HuH-7.5 (cell line): ENCODE data around the gene MAP2K5.

Source experiments
- DNase-seq: peaks from one replicate; pipeline ENCODE4 v3.0.0; 2011; ENCODE audit warnings: low spot score

MAP2K5 gene

DNA sequence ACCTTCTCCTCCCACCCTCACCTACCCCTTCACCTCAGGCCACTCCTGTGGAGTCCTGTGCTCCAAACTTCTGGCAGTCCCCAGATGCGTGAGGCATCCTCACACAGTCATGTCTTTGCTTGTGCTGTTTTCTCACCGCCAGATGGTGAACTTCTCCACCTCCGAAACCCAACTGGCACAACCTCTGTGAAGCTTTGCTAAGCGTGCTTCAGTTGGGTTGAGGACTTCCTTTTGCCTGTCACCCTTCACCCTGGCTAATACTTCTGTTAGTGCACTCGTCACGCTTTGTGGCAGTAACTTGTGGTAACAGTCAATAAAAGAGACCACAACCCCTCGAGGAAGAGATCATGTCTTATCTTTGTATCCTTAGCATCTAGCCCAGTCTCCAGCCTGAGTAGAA lies 240.8 kb downstream of the MAP2K5 start:
- DNase-seq = no peak

- DNase-seq = no peak
Observed at GRCh38 chr15:67784090-67784781, 241.7 kb downstream of the MAP2K5 start.

DNA sequence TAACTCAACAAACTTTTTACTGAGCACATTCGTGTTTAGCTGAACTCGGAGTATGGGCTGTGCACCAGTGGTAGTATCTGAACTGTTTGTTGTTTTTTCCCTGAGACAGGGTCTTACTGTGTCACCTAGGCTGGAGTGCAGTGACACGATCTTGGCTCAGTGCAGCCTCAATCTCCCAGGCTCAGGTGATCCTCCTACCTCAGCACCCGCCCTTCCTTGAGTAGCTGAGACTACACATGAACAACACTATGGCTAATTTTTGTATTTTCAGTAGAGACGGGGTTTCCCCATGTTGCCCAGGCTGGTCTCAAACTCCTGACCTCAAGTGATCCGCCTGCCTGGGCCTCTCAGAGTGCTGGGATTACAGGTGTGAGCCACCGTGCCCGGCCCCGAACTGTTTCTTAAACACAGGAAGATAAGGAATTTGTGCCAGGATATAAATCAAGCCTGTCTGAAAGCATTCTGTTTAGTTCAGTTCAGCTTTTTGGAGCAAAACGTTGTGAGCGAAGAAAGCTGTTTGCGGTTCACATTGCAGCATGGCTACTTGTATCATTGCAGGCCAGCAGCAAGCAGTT lies 242.4 kb downstream of the MAP2K5 start:
- DNase-seq = no peak

DNA sequence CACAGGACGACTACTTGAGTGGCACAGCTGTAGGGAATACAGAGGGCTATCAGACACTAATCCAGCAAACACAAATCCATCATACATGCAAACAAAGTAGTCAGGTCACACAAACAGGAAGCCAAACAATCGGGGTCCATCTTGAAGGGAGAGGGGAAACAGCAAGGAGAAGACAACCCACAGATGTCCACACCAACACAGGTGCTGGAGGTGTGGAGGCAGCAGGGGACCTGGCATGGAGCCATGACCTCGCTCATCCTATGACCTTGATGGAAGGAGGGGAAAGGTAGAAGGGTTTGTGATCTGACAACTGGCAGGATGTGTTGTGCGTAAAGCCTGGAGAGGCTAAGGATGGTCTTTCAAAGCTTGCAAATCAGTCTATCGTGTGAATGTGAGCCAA lies 242.9 kb downstream of the MAP2K5 start:
- DNase-seq = no peak

DNA sequence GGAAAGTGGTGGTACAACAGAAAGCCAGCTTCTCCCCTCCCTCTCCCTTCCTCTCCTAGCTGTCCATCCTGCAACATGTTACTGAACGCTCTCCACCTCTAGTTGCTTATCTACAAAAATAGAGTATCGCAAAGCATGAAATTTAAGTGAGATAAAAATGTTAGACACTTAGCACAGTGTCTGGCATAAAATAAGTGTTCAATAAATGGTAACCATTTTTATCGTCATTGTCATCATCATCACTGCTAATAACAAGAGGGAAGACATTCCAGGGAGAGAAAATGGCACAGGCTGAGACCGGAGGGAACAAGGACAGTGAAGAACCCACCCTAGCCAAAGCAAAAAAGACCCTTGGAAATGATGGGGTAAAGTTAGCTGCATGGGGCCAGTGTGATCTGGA lies 244.1 kb downstream of the MAP2K5 start:
- DNase-seq = no peak

GRCh38 chr15:67788986-67789385 lies 246.5 kb downstream of the MAP2K5 start:
- DNase-seq = no peak

DNA sequence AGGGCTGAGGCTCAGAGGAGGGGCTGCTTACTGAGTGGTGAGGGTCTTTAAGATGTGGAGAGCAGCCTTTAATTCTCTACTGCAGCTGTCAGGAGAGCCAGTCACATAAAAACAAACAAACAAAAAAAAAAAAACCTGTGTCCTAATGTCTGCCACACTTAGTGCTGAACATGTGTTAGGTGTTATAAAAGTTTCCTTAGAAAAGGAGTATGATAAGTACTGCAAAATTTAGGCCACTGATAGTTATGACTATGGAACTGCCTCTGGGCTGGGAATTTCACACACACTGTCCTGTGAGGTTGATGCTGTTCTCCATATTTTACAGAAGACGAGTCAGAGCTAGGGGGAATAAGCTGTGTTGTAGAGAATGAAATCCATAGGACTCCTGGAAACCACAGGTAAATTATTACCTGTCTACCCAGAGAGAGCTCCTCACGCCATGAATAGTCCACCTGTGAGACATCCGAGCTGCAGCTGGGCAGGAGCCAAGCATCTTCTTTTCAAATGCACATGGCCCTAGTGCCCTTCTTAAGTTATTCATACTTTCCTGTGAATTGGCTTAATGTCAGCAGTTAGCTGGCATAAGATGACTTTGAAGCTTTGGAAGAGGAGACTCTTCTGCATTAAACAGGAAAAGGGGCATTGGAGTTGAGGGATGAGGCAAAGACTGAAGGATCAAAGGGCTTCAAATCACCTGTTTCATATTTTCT lies 248.3 kb downstream of the MAP2K5 start:
- no peak for DNase-seq

GRCh38 chr15:67792250-67792942 lies 249.9 kb downstream of the MAP2K5 start:
- DNase-seq = no peak

DNA sequence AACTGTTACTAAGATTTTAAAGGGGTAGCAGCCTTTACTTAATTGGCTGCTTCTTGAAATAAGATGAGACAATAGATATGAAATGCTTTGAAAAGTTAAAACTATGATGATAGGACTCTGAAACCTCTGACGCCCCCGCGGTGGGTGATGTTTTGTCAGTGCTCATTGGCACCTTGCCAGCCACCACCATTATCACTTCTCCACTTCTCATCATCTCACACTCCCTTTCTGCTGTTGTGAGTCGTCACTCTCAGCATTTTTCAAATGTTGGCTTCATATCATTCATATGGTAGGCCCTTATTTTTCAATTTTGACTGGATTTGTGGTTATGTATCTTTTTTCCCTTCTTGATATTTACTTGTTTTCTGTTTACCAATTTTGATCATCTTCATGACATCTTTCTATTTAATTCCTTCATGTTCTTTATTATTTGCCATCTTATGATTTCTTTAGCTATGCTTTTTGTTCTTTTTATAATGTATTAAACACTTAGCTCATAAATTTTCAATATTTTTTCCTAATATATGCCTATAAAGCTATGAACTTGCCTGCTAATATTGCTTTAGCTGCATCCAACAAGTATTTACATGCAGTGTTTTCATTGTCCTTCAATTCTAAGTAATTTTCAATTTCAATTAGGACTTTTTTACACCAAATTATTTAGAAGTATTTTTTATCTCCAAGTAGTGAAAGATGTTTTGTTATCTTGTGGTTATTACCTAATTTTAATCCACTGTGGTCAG lies 252.5 kb downstream of the MAP2K5 start:
- DNase-seq = no peak

DNA sequence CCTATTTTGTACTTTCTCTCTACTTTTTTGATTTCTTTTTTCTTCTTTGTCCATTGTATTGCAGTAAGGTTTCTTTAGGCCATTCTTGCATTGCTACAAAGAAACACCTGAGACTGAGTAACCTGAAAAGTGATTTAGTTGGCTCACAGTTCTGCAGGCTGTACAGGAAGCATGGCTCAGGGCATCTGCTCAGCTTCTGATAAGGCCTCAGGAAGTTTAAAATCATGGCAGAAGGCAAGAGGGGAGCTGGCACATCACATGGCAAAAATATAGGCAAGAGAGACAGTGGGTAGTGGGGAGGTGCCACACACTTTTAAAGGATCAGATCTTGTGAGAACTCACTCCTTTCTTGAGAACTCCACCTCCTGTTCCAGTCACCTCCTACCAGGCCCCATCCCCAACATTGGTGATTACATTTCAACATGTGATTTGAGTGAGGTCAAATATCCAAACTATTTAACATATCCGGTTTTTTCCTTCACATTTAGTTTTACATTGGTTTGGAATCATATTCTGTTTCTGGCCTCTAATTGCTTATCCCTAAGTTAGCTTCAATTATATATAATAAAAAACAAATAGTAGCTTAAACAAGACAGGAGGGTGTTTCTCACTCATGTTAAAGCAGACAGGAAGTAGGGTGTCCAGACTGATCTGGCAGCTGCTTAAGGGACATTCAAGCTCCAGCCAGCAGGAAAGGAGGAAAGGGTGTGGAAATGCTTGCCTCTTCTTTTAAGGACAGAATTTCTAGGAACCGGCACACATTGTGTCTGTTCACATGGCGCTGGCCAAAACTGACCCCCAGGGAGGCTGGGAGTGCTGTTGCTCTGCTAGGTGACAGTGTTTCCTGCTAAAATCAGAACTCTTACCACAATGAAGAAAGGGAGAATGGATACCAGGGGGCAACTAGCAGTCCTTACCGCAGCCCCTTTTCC lies 254.0 kb downstream of the MAP2K5 start:
- no peak for DNase-seq

- no peak for DNase-seq
Observed at GRCh38 chr15:67799801-67800205, 257.3 kb downstream of the MAP2K5 start.

DNA sequence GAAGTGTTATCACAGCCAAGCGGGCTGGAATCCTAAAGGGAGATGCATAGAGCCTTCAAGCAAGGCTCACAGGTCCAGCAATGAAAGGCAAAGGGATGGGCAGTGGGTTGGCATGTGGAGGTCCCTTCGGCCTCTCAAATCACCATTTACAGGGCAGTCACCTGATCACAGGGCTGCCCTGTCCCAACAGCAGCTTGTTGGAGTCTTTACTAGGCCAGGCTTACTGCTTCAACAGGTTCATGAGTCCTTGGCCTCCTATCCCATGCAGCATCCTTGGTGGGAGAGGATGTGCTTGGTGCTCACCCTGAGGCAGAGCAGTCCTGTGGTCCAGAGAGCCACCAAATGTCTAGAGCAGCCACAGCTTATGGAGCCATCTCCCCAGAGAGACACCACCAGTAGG lies 258.6 kb downstream of the MAP2K5 start:
- DNase-seq = no peak

GRCh38 chr15:67801926-67802914 lies 259.7 kb downstream of the MAP2K5 start:
- no peak for DNase-seq

- no peak for DNase-seq
Observed at GRCh38 chr15:67803299-67803698, 260.8 kb downstream of the MAP2K5 start.

DNA sequence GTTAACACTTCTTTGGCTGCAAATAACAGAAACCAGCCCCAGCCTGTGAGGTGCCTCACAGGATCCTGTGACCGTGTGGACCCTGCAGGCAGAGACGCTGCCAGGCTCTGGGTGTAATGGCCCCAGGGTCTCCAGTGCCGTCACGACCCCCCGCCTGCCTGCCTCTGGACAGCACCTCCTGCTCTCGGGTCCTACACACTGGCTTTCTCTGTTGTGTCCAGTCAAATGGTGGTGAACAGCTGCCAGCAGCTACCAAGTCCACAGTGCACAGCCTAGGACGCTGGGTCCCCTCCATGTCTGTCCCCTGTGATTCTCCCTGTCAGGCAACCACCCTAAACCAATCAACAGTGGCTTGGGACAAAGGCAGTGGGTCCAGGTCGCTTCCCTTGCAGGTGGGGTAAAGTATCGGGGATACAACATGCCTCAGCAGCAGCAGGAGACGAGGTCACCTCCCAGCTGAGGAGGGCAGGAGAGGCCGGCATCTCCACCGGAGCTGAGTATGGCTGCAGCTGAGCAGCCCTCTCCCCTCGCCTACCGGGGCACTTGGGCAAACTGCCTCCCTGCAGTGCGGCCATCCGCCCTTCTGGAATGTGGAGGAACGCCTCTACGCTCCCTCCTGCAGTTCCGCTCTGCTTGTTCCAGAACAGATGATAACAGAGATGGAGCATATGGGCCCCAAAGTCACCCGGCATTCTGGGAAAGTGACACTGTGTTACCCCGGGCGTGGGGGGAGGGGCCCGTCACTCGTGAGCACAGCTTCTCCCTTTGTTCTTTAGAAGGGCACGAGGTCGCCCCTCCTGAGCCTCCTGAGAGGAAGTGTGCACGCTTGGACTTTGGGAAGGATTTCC lies 261.7 kb downstream of the MAP2K5 start:
- no peak for DNase-seq

DNA sequence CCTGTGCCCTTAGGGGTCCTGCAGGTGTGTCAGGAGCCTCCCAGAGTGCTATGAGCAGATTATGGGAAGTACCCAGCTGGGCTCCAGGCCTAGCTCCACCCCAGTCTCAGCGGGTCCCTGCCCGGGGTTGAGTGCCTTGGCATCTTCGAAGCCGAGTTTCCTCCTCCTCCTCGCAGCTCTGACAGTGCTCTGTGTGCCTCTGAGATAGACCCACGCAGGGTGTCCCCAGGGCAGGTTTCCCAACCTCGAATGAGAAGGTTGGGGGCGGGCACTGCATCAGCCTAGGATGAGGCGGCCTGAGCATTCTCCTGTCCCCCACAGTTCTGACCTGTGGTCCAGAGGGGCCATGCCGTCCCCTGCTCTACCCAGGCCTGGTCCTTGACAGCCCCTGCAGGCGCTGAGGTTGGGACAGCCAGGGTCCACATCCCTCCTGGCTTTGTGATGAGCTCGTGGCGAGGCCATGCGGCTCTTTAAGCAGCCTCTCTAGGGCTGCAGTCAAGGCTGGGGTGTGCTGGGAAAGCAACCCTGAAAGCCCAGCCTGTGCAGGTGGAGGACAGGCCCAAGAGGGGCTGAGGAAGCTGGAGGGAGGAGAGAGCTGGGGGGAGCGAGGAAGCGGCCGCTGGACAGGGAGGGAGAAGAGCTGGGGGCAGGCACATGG lies 262.6 kb downstream of the MAP2K5 start:
- DNase-seq = no peak

- DNase-seq = no peak
Observed at GRCh38 chr15:67805666-67806516, 263.4 kb downstream of the MAP2K5 start.
